Activated naive CD8-positive, alpha-beta T cell treated with anti-CD3 and anti-CD28 coated beads, Interleukin-2, amount 50 U/mL, for 24 hours (primary cell): ENCODE results near the gene RSPO4.

Experiments
- ATAC-seq: fragments of 150-1000 bp; cut with Tn5 transposase; one replicate; pipeline ENCODE4 v1.10.0; 2021
- DNase-seq: peaks from one replicate; pipeline ENCODE4 v3.0.0; 2021
- H3K27ac Mint-ChIP-seq: one replicate; pipeline ENCODE4 v1.8.0; 2021; ENCODE audit warnings: mild to moderate bottlenecking, mixed read lengths
- H3K27me3 Mint-ChIP-seq: one replicate; pipeline ENCODE4 v1.8.0; 2021; ENCODE audit warnings: mixed read lengths
- H3K36me3 Mint-ChIP-seq: one replicate; pipeline ENCODE4 v1.8.0; 2021; ENCODE audit warnings: low read depth, mixed read lengths
- H3K4me1 Mint-ChIP-seq: one replicate; pipeline ENCODE4 v1.8.0; 2021; ENCODE audit warnings: mixed read lengths
- H3K4me3 Mint-ChIP-seq: one replicate; pipeline ENCODE4 v1.8.0; 2021; ENCODE audit warnings: mild to moderate bottlenecking, moderate library complexity, mixed read lengths
- H3K9me3 Mint-ChIP-seq: one replicate; pipeline ENCODE4 v1.8.0; 2021; ENCODE audit warnings: mixed read lengths

RSPO4 gene

GRCh38 chr20:967796-968742, 34.0 kb downstream of the RSPO4 start:
- DNase-seq (no peak), ATAC-seq (no peak)
- H3K9me3 Mint-ChIP-seq: no peaks in the 10 kb centered on the region
- H3K27me3 Mint-ChIP-seq: peaks cover 7% of the 10 kb centered on the region
- no peaks in the 10 kb centered on the region for H3K4me1 Mint-ChIP-seq
- H3K4me3 Mint-ChIP-seq: no peak overlapping the region
- no peak overlapping the region for H3K27ac Mint-ChIP-seq
- no peaks in the 10 kb centered on the region for H3K36me3 Mint-ChIP-seq

- Mint-ChIP-seq H3K36me3 (no peaks in the 10 kb centered on the region), H3K4me1 (no peaks in the 10 kb centered on the region), H3K27me3 (peaks cover 7% of the 10 kb centered on the region), H3K9me3 (no peaks in the 10 kb centered on the region), H3K27ac (no peak overlapping the region), H3K4me3 (no peak overlapping the region)
- DNase-seq (no peak), ATAC-seq (no peak)
Observed at GRCh38 chr20:965956-966355, 36.2 kb downstream of the RSPO4 start.

- ATAC-seq: no peak
- Mint-ChIP-seq H3K9me3 (no peaks in the 10 kb centered on the region), H3K4me3 (no peak overlapping the region), H3K36me3 (no peaks in the 10 kb centered on the region), H3K27ac (no peak overlapping the region), H3K27me3 (peaks cover 7% of the 10 kb centered on the region), H3K4me1 (no peaks in the 10 kb centered on the region)
- DNase-seq: no peak
Observed at GRCh38 chr20:963795-964194, 38.3 kb downstream of the RSPO4 start.

- ATAC-seq (no peak), DNase-seq (no peak)
- Mint-ChIP-seq H3K27me3 (peaks cover 2% of the 10 kb centered on the region), H3K27ac (no peak overlapping the region), H3K9me3 (no peaks in the 10 kb centered on the region), H3K4me3 (no peak overlapping the region), H3K36me3 (no peaks in the 10 kb centered on the region), H3K4me1 (no peaks in the 10 kb centered on the region)
Observed at GRCh38 chr20:962683-963082, 39.4 kb downstream of the RSPO4 start.

- peaks cover 5% of the 10 kb centered on the region for H3K27me3 Mint-ChIP-seq
- H3K4me3 Mint-ChIP-seq: no peak overlapping the region
- ATAC-seq: no peak
Observed at GRCh38 chr20:962223-962622, 39.9 kb downstream of the RSPO4 start.

GRCh38 chr20:961768-962167, 40.3 kb downstream of the RSPO4 start:
- H3K9me3 Mint-ChIP-seq: no peaks in the 10 kb centered on the region
- no peak overlapping the region for H3K4me3 Mint-ChIP-seq
- DNase-seq (no peak), ATAC-seq (no peak)
- no peaks in the 10 kb centered on the region for H3K4me1 Mint-ChIP-seq
- H3K27me3 Mint-ChIP-seq: peaks cover 5% of the 10 kb centered on the region
- H3K27ac Mint-ChIP-seq: no peak overlapping the region
- H3K36me3 Mint-ChIP-seq: no peaks in the 10 kb centered on the region

More at GRCh38 chr20:962223-962622, 39.9 kb downstream of the RSPO4 start:
- H3K4me1 Mint-ChIP-seq: no peaks in the 10 kb centered on the region
- DNase-seq: no peak
- no peaks in the 10 kb centered on the region for H3K9me3 Mint-ChIP-seq
- H3K36me3 Mint-ChIP-seq: no peaks in the 10 kb centered on the region
- no peak overlapping the region for H3K27ac Mint-ChIP-seq

GRCh38 chr20:959996-960615, 42.0 kb downstream of the RSPO4 start:
- peaks cover 18% of the 10 kb centered on the region for H3K27me3 Mint-ChIP-seq
- H3K36me3 Mint-ChIP-seq: no peaks in the 10 kb centered on the region
- DNase-seq: no peak
- H3K4me1 Mint-ChIP-seq: no peaks in the 10 kb centered on the region
- no peaks in the 10 kb centered on the region for H3K9me3 Mint-ChIP-seq
- H3K27ac Mint-ChIP-seq: no peak overlapping the region
- ATAC-seq: no peak
- H3K4me3 Mint-ChIP-seq: no peak overlapping the region

- no peaks in the 10 kb centered on the region for H3K9me3 Mint-ChIP-seq
- H3K4me1 Mint-ChIP-seq: no peaks in the 10 kb centered on the region
- no peak for ATAC-seq
- peaks cover 22% of the 10 kb centered on the region for H3K27me3 Mint-ChIP-seq
- no peaks in the 10 kb centered on the region for H3K36me3 Mint-ChIP-seq
- H3K4me3 Mint-ChIP-seq: no peak overlapping the region
- no peak overlapping the region for H3K27ac Mint-ChIP-seq
- no peak for DNase-seq
Observed at GRCh38 chr20:958936-959815, 42.9 kb downstream of the RSPO4 start.

GRCh38 chr20:957544-957943, 44.6 kb downstream of the RSPO4 start:
- no peaks in the 10 kb centered on the region for H3K4me1 Mint-ChIP-seq
- no peak overlapping the region for H3K27ac Mint-ChIP-seq
- H3K4me3 Mint-ChIP-seq: no peak overlapping the region
- H3K9me3 Mint-ChIP-seq: no peaks in the 10 kb centered on the region
- peaks cover 27% of the 10 kb centered on the region for H3K27me3 Mint-ChIP-seq
- ATAC-seq: no peak
- no peaks in the 10 kb centered on the region for H3K36me3 Mint-ChIP-seq
- no peak for DNase-seq

- no peaks in the 10 kb centered on the region for H3K36me3 Mint-ChIP-seq
- H3K27ac Mint-ChIP-seq: no peak overlapping the region
- DNase-seq (peak; percentile 75), ATAC-seq (peak; percentile 71)
- no peaks in the 10 kb centered on the region for H3K4me1 Mint-ChIP-seq
- H3K9me3 Mint-ChIP-seq: no peaks in the 10 kb centered on the region
- peaks cover 30% of the 10 kb centered on the region for H3K27me3 Mint-ChIP-seq
- H3K4me3 Mint-ChIP-seq: no peak overlapping the region
Observed at GRCh38 chr20:956330-956951, 45.7 kb downstream of the RSPO4 start.

GRCh38 chr20:955656-956055, 46.5 kb downstream of the RSPO4 start:
- DNase-seq (no peak), ATAC-seq (no peak)
- Mint-ChIP-seq H3K4me3 (no peak overlapping the region), H3K27ac (no peak overlapping the region), H3K36me3 (no peaks in the 10 kb centered on the region), H3K9me3 (no peaks in the 10 kb centered on the region), H3K4me1 (no peaks in the 10 kb centered on the region), H3K27me3 (peaks cover 30% of the 10 kb centered on the region)

- ATAC-seq: no peak
- Mint-ChIP-seq H3K27me3 (peaks cover 30% of the 10 kb centered on the region), H3K4me3 (no peak overlapping the region), H3K9me3 (no peaks in the 10 kb centered on the region), H3K27ac (no peak overlapping the region), H3K4me1 (no peaks in the 10 kb centered on the region), H3K36me3 (no peaks in the 10 kb centered on the region)
- DNase-seq: no peak
Observed at GRCh38 chr20:955111-955510, 47.0 kb downstream of the RSPO4 start.

- ATAC-seq: no peak
- Mint-ChIP-seq H3K27ac (no peak overlapping the region), H3K9me3 (no peaks in the 10 kb centered on the region), H3K36me3 (no peaks in the 10 kb centered on the region), H3K4me1 (no peaks in the 10 kb centered on the region), H3K4me3 (no peak overlapping the region), H3K27me3 (peaks cover 36% of the 10 kb centered on the region)
- no peak for DNase-seq
Observed at GRCh38 chr20:953742-954141, 48.4 kb downstream of the RSPO4 start.

- peaks cover 36% of the 10 kb centered on the region for H3K27me3 Mint-ChIP-seq
- no peak overlapping the region for H3K27ac Mint-ChIP-seq
- no peaks in the 10 kb centered on the region for H3K4me1 Mint-ChIP-seq
- DNase-seq (no peak), ATAC-seq (no peak)
- H3K4me3 Mint-ChIP-seq: no peak overlapping the region
- no peaks in the 10 kb centered on the region for H3K36me3 Mint-ChIP-seq
- H3K9me3 Mint-ChIP-seq: no peaks in the 10 kb centered on the region
Observed at GRCh38 chr20:952196-952795, 49.8 kb downstream of the RSPO4 start.
